HG02623 (cell line): ENCODE data around the gene GGPS1.
"Not testable (repeated sequence)": the region's sequence is repeated elsewhere in the genome, so short reads cannot be mapped to it uniquely, and the experiment has no call there.

Experiments used
- ATAC-seq: cut with Tn5 transposase; IDR thresholded peaks from one replicate; pipeline ENCODE4 v1.9.1; 2021; ENCODE audit warnings: moderate library complexity; ENCODE audit not compliant: unreplicated experiment

Gene GGPS1

DNA sequence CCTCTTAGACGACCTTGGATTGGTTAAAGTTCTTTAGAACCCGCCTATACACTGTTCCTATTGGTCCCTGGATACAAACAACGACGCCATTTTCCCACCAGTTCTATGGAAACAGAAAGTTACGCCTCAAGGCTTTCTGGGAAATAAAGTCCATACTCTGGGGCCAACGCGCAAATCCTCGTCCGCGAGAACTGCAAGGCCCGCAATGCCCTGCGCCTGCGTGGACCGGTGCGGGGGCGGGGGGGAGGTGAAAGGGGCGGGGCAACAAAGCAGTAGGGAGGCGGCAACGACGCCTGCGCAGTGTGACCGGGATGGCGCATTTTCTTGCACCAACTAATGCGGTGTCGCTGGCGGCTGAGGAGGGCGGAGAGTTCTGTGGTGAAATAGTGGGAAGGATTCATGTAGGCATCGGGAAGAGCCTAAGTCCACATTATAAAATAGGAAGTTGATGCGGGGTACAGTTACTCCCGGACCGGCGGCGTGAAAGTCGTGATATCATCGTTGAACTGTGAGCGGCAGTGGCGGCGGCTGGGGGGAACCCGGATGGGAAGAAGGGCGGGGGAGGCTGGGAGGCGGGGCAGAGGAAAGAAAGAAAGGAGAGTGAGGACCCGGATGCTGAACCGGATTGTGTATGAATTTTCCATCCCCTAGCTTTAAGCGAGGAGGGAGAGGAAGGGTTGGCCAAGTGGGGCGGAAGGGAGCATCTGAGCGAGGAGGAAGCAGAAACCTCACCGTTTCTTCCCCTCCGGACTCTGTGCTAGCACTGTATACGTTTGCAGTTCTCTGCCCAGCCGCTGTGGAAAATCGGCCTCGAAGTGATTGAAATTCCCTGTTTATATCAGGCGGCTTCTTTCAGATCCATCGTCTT is at the start of gene GGPS1:
TSS of gene GGPS1 (plus strand) at position 300 of the 868 bp plus-strand sequence. CDS start 6,695 bp downstream, outside the sequence.
- ATAC-seq = peak; percentile 67

DNA sequence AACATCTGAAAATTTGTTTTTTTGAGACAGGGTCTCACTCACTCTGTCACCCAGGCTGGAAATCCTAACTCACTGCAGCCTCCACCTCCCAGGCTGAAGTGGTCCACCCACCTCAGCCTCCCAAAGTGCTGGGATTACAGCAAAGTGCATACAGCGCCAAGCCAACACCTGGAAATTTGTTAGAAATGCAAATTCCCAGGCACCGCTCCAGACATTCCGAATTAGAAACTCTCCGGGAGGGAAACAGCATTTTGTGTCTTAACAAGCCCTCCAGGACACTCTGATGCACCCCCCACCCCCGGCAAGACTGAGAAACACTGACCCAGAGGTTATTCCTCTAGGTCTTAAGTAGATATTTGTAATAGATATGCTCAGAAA is 49.5 kb upstream of the GGPS1 start:
- no peak for ATAC-seq

DNA sequence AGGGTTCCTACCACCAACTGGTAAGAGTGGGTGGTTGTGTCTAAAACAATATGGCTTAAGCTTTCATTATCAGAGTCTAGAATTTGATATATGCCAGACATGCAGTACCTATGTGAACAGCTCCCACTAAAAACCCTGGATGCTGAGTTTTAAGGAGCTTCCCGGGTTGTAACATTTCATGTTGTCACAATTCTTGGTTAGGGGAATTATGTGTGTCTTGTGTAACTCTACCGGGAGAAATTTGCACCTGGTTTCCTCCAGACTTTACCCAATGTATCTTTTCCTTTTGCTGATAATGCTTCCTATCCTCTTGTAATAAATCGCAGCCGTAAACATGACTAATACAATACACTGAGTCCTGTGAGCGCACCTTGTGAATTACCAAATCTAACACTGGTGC is 48.7 kb upstream of the GGPS1 start:
- no peak for ATAC-seq

DNA sequence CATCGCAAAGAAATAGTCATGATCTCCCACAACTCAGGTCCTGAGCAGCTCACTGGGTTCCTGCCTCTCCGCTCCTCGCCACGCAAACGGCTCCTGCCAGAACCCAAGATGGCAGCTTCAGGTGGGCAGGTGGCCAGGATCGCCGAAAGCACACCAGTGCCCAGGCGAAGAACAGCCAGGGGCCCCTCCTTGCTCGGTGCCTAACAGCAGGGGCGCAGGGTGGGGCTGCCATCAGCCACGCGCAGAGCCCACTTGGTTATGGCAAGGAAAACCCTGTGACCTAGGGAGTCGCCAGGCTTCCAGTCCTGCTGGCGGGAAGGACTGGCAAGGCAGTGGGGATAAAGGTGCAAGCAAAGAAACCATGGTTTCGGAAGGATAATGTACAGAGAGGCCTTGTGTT is 47.9 kb upstream of the GGPS1 start:
- no peak for ATAC-seq

DNA sequence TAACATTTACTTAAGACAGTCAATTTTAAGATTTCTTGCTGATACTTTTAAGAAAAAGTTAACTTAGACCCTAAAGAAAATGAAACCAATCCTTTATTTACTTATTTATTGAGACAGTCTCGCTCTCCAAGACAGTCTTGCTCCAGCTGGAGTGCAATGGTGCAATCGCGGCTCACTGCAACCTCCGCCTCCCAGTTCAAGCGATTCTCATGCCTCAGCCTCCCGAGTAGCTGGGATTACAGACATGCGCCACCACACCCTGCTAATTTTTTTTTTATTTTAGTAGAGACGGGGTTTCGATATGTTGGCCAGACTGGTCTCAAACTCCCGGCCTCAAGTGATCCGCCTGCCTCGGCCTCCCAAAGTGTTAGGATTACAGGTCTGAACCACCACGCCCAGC is 44.7 kb upstream of the GGPS1 start:
- not testable (repeated sequence) for ATAC-seq

DNA sequence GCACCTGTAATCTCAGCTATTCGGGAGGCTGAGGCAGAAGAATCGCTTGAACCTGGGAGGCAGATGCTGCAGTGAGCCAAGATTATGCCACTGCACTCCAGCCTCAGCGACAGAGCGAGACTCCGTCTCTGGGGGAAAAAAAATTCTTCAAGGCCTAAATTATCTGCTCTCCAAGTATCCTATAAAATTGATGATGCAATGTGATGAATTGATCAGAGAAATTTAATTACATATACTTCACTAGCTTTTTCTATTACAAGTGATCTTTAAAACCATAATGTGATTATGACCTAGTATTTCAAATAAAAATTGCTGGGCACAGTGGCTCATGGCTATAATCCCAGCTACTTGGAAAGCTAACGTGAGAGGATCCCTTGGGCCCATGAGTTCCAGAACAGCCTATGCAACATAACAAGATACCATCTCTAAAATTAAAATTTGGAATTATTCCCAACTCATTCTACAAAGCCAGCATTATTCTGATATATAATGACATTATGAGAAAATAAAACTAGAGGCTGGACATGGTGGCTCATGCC is 44.1 kb upstream of the GGPS1 start:
- ATAC-seq = no peak

DNA sequence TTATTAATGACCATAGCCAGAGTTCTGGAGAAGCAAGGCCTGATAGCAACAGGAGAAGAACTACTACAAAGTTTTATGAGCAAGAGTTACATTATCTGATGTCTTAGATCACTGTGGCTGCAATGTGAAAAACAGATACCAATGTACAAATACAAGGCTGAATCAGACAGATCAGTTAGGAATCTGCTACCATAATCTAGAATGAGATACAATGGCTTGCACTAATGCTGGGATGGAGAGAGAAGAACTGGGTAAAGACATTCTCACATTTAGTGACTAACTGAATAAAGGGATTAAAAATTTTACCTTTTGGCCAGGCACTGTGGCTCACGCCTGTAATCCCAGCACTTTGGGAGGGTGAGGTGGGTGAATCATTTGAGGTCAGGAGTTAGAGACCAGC is 41.7 kb upstream of the GGPS1 start:
- ATAC-seq = no peak

DNA sequence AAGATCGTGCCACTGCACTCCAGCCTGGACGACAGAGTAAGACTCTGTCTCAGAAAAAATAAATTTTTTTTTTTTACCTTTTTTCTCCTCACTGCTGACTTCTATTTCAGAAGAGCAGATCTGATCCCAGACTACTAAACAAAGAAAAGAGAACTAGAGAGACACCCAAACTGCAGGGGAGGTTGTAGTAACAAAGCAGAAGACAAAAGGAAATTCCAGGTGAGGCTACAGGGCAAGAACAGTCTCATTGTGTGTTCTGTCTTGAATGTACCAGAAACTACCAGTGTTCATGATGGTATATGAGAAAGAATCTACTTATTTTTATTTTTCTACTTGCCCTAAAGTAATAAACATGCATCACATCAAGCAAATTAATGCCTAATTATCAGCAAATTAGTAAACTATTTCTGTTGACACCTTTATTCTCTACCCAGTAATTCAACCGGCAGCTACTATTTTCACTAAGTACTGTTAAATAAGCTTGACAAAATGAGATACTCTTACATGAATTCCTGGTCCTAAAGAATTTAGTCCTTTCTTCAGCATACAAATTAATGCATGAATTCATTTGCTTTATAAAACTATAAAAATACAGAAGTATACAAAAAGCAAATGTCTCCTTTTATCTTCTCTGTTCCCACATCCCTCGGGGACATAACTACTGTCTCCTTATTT is 41.0 kb upstream of the GGPS1 start:
- ATAC-seq = no peak

DNA sequence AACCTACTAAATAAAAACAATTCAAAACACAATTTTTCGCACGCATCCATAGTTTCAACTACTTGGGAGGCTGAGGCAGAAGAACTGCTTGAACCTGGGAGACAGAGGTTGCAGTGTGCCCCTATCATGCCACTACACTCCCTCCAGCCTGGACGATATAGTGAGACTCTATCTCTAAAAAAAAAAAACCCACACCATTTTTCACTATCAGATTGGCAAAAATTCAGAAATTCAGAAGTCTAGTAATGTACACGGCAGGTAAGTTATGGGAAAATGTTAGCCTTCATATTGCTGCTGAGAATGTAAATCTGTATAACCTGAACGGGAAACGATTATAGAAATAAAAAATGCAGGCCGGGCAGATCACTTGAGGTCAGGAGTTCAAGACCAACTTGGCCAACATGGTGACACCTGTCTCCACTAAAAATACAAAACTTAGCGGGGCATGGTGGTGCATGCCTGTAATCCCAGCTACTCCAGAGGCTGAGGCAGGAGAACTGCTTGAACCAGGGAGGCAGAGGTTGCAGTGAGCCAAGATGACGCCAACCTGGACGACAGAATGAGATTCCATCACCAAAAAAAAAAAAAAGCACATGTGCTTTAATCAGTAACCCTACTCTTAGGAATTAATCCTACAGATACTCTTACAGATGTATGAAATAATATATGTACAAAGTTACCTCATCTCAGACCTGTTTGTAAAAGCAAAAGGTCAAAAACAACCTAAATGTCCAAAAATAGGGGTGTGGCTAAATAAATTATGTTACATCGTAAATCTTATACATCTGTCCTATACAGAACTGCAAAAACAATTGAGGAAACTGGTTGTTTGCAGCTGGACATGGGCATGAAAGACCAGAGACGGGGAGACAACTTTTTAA is 38.3 kb upstream of the GGPS1 start:
- no peak for ATAC-seq

DNA sequence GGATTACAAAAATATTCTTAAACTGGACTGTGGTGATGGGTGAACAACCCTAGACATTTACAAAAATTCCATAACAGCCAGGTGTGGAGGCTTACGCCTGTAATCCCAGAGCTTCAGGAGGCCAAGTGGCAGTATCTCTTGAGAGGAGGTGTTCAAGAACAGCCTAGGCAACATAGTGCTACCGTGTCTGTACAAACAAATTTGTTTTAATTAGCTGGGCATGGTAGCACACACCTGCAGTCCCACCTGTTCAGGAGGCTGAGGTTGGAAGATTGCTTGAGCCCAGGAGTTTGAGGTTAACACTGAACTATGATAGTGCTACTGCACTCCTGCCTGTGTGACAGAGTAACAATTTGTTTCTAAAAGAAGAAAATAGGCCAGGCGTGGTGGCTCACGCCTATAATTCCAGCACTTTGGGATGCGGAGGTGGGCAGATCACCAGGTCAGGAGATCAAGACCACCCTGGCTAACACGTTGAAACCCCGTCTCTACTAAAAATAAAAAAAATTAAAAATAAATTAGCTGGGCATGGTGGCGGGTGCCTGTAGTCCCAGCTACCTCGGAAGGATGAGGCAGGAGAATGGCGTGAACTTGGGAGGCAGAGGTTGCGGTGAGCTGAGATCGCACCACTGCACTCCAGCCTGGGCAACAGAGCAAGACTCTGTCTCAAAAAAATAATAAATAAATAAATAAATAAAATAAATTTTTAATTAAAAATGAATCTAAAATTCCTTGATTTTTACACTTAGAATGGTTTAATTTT is 37.4 kb upstream of the GGPS1 start:
- ATAC-seq = no peak

DNA sequence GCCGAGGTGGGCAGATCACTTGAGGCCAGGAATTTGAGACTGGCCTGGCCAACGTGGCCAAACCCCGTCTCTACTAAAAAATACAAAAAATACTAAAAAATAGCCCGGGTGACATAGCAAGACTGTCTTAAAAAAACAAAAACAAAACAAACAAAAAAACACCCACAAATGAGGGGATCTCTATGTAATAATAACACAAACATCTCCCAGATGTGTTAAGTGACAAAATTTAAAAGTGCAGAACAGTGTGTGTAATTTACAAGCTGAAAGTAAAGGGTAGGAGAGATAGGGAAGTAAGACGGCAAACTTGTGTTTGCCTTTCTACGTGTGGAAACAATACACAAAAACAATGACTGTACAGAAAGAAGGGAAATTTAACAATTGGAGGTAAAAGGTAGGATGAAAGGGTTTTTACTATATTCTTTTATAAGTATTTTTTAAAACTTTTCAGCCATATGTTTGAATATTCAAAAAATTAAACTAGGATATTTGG is 36.7 kb upstream of the GGPS1 start:
- ATAC-seq = no peak

DNA sequence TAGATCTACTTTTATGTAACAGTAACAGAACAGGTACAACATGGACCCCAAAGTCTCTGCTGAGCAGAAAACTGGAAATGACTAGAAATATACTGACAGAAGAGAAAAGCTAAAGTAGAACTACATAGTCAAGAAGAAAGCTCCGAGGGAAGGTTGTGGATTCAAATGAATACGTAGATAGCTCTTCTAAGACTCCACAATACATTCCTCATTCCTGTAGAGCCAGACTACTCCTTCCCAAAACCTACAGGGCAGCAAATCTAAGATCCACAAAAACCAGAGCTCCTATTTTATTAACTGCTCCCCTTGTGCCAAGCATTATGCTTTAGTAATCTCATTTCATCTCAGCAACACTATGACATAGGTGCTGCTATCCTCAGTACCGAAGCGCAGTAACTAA is 35.6 kb upstream of the GGPS1 start:
- no peak for ATAC-seq

DNA sequence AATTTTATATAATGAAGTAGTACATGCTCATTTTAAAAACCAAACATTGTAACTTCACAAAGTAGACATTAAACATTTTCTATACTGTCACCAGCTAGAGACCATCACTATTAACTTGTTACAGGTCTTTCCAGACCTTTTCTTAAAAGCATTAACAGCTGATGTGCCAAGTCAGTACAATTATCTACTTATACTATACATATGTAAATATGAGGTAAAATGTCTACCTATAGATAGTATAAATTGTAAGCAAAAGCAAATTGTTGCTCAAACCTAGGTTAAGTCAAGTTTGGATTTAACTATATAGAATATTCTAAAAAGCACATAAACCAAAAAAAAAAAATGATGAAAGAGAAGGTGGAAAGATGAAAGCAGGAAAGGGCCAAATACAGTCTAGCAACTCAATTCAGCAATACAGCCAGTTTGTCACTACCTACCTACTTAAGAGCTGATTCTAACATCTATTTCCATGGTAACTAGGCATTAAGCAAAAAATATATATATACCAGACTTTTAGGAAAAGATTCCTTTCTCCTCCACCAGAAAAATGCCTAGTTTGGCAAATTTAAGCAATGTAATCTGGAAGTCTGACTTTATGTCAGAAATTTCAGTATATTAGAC is 34.9 kb upstream of the GGPS1 start:
- no peak for ATAC-seq

DNA sequence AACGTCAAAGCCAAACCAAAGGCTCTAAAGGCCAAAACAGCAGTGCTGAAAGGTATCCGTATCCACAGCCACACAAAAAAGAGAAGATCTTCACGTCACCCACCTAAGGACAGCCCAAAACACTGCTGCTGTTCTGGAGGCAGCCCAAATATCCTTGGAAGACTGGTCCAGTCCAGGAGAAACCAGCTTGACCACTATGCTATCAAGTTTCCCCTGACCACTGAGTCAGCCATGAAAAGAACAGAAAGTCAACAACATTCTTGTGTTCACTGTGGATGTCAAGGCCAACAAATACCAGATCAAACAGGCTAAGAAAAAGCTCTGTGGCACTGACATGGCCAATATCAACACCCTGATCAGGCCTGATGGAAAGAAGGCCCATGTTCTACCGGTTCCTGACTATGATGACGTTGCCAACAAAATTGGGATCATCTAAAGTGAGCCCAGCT is 32.4 kb upstream of the GGPS1 start:
- no peak for ATAC-seq

DNA sequence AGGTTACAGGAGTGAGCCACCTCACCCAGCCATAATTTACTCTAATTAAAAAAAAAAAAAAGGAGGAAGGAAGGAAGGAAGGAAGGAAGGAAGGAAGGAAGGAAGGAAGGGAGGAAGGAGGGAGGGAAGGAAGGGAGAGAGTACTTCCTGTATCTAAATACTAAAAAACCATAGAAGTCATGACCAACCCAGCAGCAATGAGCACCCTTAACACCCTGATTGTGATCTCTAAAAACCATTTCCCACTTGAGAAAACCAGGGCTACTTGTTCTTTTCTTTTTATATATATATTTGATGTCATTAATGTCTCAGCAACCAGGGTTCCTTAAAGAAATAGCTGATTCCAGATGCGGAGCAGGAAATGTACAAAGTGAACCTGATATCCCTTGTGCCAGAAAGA is 31.6 kb upstream of the GGPS1 start:
- ATAC-seq = no peak

DNA sequence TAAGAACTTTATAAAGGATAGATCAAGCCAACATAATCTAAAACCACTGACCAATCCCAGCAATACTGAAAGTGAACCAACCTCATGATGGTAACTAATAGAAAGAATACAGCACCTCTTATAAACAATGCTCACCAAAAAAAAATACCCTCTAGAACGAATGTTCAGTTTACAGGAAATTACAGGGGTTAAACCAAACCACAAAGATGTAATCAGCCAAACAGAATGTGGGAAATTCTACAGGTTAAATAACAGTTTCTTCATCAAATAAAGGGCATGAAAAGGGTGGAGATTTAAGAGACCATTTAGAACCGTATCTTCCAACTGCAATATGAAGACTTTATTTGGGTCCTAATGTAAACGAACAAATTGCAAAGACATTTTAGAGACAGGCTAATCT is 30.8 kb upstream of the GGPS1 start:
- peak; percentile 52 for ATAC-seq

DNA sequence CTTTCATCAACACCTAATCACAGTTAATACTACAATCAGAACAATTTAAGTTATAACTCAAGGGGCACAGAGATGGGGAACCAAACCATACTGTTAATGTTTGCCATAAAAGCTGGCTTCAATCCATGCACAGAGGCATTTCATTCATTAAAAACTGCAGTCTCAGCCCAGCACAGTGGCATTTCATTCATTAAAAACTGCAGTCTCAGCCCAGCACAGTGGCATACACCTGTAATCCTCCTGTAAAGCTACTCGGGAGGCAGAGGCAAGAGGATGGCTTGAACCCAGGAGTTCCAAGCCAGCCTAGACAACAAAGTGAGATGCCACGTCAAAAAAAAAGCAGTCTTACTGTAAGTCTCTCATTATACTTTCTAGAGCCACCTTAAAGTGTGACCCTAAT is 29.6 kb upstream of the GGPS1 start:
- ATAC-seq = no peak

DNA sequence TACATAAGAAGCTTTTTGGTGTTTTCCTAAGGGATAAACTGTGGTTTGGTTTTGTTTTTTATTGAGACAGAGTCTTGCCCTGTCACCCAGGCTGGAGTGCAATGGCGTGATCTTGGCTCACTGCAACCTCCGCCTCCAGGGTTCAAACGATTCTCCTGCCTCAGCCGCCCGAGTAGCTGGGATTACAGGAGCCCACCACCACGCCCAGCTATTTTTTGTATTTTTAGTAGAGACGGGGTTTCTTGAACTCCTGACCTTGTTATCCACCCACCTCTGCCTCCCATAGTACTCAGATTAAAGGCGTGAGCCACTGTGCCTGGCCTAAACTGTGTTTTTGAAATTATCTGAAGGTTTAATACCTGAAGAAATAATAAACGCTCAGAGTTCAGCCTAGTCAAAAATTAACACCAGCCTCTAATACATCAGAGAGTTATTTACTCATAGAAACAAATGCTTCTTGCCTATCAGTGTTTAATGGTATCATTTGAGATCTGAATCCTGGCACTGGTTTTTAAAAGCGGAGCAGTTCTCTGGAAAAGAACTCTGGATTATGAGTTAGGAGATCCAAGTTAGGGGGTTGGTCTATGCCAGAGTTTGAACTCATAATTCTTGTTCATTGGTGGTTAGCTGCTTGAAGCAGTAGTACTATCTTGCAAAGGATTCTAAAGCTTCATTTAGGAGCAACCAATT is 29.1 kb upstream of the GGPS1 start:
- no peak for ATAC-seq

DNA sequence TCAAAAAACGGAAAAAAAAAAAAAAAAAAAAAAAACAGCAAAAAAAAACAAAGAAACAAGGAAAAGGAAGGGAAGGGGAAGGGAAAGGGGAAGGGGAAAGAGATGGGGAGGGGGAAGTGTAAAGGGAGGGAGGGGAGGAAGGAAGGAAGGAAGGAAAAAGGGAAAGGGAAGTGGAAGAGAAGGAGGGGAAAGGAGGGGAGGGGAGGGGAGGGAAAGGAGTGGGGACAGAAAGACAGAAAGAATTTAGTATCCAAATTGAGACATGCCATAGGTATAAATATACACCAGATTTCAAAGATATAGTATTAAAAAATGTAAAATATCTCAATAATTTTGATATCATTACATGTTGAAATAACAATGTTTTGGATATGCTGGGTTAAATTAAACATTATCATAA is 26.2 kb upstream of the GGPS1 start:
- no peak for ATAC-seq
